Measurements from ENCODE around the gene CTDP1. TPM values are rescaled to one million over a fixed set of nuclear protein-coding genes. Genes with fewer than 3 reads are reported as not detected.

The CTDP1 gene
- polyA plus RNA-seq, 2 donors, result 10.8 to 13.0 TPM

- WGBS, 2 donors, result 71 to 72% methylated on average over 32 to 35 of the region's 35 CpGs
- H3K27me3 ChIP-seq (ENCODE audit: control insufficient read depth in 1 of 2, insufficient read depth in 2 of 2, low read length in 2 of 2), result no peaks in the 10 kb centered on the region
These were observed 92.0 kb downstream of the CTDP1 start for GRCh38 chr18:79771446-79772107.

DNA sequence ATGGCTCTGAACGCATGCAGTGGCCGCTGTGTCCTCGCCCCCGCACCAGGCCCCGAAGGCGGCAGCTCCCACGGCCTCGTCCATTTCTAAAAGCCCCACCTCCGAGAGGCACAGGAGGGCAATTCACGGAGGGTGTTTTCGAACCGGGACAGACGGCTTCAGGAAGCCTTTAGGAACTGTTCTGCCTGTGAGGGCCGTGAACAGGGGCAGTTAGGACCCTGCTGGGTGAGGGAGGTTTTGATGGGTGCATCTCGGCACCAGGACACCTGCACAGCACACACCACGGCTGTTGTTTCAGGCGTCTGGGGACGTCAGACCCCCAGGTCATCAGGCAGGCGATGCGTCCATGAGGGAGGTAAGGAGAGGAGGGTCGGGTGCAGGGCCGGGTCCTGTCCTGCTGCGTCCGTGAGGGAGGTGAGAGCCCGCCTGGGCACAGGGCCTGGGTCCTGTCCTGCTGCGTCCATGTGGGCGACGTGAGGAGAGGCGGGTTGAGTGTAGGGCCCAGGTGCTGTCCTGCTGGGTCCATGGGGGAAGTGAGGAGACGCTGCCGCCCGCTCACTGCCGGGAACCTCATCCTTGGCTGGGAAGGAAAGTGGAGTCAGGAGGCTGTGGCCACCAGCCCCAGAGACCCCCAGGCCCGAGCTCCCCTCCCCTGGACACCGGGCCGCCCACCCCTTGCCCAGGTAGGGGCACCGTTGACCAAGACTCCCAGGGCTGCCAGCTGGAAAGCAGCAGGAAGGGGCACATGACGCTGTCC, 92.7 kb downstream of the CTDP1 start:
- Histone ChIP-seq H3K27me3 (ENCODE audit: control insufficient read depth in 1 of 2, insufficient read depth in 2 of 2, low read length in 2 of 2) (no peaks in the 10 kb centered on the region), H3K27ac (ENCODE audit: low read depth in 2 of 2, low read length in 1 of 2) (no peak overlapping the region), H3K9me3 (ENCODE audit: control insufficient read depth in 2 of 2, insufficient read depth in 1 of 2, low read depth in 1 of 2, low read length in 1 of 2) (peaks cover 0 to 10% of the 10 kb centered on the region in 2 donors), H3K36me3 (ENCODE audit: control insufficient read depth in 2 of 2, insufficient read depth in 2 of 2, low read length in 1 of 2) (no peaks in the 10 kb centered on the region), H3K4me1 (ENCODE audit: control insufficient read depth in 2 of 2, insufficient read depth in 2 of 2, low read length in 1 of 2) (no peaks in the 10 kb centered on the region), H3K4me3 (ENCODE audit: low read depth in 1 of 2, low read length in 2 of 2) (no peak overlapping the region)
- WGBS, 2 donors, result 79 to 80% methylated on average over 38 of the region's 38 CpGs

More at GRCh38 chr18:79771446-79772107, 92.0 kb downstream of the CTDP1 start:
- H3K36me3 ChIP-seq (ENCODE audit: control insufficient read depth in 2 of 2, insufficient read depth in 2 of 2, low read length in 1 of 2), result no peaks in the 10 kb centered on the region
- peaks cover 0 to 7% of the 10 kb centered on the region in 2 donors for H3K9me3 ChIP-seq (ENCODE audit: control insufficient read depth in 2 of 2, insufficient read depth in 1 of 2, low read depth in 1 of 2, low read length in 1 of 2)
- no peaks in the 10 kb centered on the region for H3K4me1 ChIP-seq (ENCODE audit: control insufficient read depth in 2 of 2, insufficient read depth in 2 of 2, low read length in 1 of 2)
- H3K4me3 ChIP-seq (ENCODE audit: low read depth in 1 of 2, low read length in 2 of 2), result no peak overlapping the region
- H3K27ac ChIP-seq (ENCODE audit: low read depth in 2 of 2, low read length in 1 of 2), result no peak overlapping the region

- H3K27me3 ChIP-seq (ENCODE audit: control insufficient read depth in 1 of 2, insufficient read depth in 2 of 2, low read length in 2 of 2), result no peaks in the 10 kb centered on the region
- 90 to 92% methylated on average over 31 of the region's 31 CpGs for WGBS, 2 donors
- no peak overlapping the region for H3K27ac ChIP-seq (ENCODE audit: low read depth in 2 of 2, low read length in 1 of 2)
- H3K9me3 ChIP-seq (ENCODE audit: control insufficient read depth in 2 of 2, insufficient read depth in 1 of 2, low read depth in 1 of 2, low read length in 1 of 2), result peaks cover 0 to 10% of the 10 kb centered on the region in 2 donors
- no peaks in the 10 kb centered on the region for H3K4me1 ChIP-seq (ENCODE audit: control insufficient read depth in 2 of 2, insufficient read depth in 2 of 2, low read length in 1 of 2)
- no peak overlapping the region for H3K4me3 ChIP-seq (ENCODE audit: low read depth in 1 of 2, low read length in 2 of 2)
- H3K36me3 ChIP-seq (ENCODE audit: control insufficient read depth in 2 of 2, insufficient read depth in 2 of 2, low read length in 1 of 2), result no peaks in the 10 kb centered on the region
These were observed 93.5 kb downstream of the CTDP1 start for GRCh38 chr18:79772865-79773696.

- H3K27me3 ChIP-seq (ENCODE audit: control insufficient read depth in 1 of 2, insufficient read depth in 2 of 2, low read length in 2 of 2), result no peaks in the 10 kb centered on the region
- 77 to 79% methylated on average over 18 of the region's 18 CpGs for WGBS, 2 donors
These were observed 94.5 kb downstream of the CTDP1 start for GRCh38 chr18:79774111-79774510.

DNA sequence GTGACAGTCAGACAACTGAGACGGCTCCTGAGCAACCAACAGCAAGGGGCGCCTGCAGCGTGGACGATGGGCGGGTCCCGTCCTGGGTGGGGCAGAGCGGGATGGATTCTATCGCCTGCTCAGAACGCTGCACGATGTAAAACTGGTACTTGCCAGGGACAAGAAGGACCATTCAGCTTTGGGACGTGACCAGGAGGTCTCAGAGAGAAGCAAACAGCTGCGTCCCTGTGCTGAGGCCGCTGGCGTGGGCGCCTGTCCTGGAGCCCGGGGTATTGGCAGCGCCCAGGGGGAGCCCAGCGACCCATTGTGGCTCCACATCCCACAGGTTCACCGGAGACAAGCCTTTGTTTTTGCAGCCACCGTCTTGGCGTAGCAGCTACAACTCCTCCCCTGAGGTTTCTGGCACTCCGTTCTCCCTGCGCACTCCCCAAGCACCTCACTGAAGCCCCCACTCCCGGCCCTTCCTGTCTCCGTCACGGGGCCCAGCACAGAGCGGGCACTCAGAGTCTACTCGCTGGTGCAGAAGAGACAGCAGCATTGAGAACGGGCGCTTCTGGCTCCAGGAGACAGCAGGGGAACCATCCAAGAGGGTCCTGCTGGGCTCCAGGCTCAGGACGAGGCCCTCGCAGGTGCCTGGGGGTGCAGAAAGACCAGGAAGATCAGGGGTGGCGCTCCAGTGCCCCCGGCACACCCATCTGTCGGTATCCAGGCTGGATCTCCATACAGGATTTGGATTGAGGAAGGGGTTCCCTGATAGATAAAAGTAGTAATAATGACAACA, 96.0 kb downstream of the CTDP1 start:
- Histone ChIP-seq H3K4me1 (ENCODE audit: control insufficient read depth in 2 of 2, insufficient read depth in 2 of 2, low read length in 1 of 2) (no peaks in the 10 kb centered on the region), H3K9me3 (ENCODE audit: control insufficient read depth in 2 of 2, insufficient read depth in 1 of 2, low read depth in 1 of 2, low read length in 1 of 2) (peaks cover 0 to 5% of the 10 kb centered on the region in 2 donors), H3K36me3 (ENCODE audit: control insufficient read depth in 2 of 2, insufficient read depth in 2 of 2, low read length in 1 of 2) (no peaks in the 10 kb centered on the region), H3K4me3 (ENCODE audit: low read depth in 1 of 2, low read length in 2 of 2) (no peak overlapping the region), H3K27me3 (ENCODE audit: control insufficient read depth in 1 of 2, insufficient read depth in 2 of 2, low read length in 2 of 2) (no peaks in the 10 kb centered on the region), H3K27ac (ENCODE audit: low read depth in 2 of 2, low read length in 1 of 2) (no peak overlapping the region)
- WGBS, 2 donors, result 84% methylated on average over 35 of the region's 35 CpGs

More at GRCh38 chr18:79774111-79774510, 94.5 kb downstream of the CTDP1 start:
- Histone ChIP-seq H3K27ac (ENCODE audit: low read depth in 2 of 2, low read length in 1 of 2) (no peak overlapping the region), H3K9me3 (ENCODE audit: control insufficient read depth in 2 of 2, insufficient read depth in 1 of 2, low read depth in 1 of 2, low read length in 1 of 2) (peaks cover 0 to 10% of the 10 kb centered on the region in 2 donors), H3K36me3 (ENCODE audit: control insufficient read depth in 2 of 2, insufficient read depth in 2 of 2, low read length in 1 of 2) (no peaks in the 10 kb centered on the region), H3K4me3 (ENCODE audit: low read depth in 1 of 2, low read length in 2 of 2) (no peak overlapping the region), H3K4me1 (ENCODE audit: control insufficient read depth in 2 of 2, insufficient read depth in 2 of 2, low read length in 1 of 2) (no peaks in the 10 kb centered on the region)

DNA sequence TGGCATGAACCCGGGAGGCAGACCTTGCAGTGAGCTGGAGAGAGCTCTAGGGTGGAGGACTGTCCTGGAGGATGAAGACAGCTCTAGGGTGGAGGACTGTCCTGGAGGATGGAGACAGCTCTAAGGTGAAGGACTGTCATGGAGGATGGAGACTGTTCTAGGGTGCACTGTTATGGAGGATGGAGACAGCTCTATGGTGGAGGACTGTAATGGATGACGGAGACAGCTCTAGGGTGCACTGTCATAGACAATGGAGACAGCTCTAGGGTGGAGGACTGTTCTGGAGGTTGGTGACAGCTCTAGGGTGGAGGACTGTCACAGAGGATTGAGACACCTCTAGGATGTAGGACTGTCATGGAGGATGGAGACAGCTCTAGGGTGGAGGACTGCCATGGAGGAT, 97.1 kb downstream of the CTDP1 start:
- Histone ChIP-seq H3K27ac (ENCODE audit: low read depth in 2 of 2, low read length in 1 of 2) (no peak overlapping the region), H3K4me1 (ENCODE audit: control insufficient read depth in 2 of 2, insufficient read depth in 2 of 2, low read length in 1 of 2) (no peaks in the 10 kb centered on the region), H3K36me3 (ENCODE audit: control insufficient read depth in 2 of 2, insufficient read depth in 2 of 2, low read length in 1 of 2) (no peaks in the 10 kb centered on the region), H3K4me3 (ENCODE audit: low read depth in 1 of 2, low read length in 2 of 2) (no peak overlapping the region), H3K9me3 (ENCODE audit: control insufficient read depth in 2 of 2, insufficient read depth in 1 of 2, low read depth in 1 of 2, low read length in 1 of 2) (peaks cover 0 to 5% of the 10 kb centered on the region in 2 donors), H3K27me3 (ENCODE audit: control insufficient read depth in 1 of 2, insufficient read depth in 2 of 2, low read length in 2 of 2) (no peaks in the 10 kb centered on the region)
- WGBS, 2 donors, result 85 to 86% methylated on average over 2 of the region's 2 CpGs

- Histone ChIP-seq H3K4me1 (ENCODE audit: control insufficient read depth in 2 of 2, insufficient read depth in 2 of 2, low read length in 1 of 2) (no peaks in the 10 kb centered on the region), H3K4me3 (ENCODE audit: low read depth in 1 of 2, low read length in 2 of 2) (no peak overlapping the region), H3K36me3 (ENCODE audit: control insufficient read depth in 2 of 2, insufficient read depth in 2 of 2, low read length in 1 of 2) (no peaks in the 10 kb centered on the region), H3K27me3 (ENCODE audit: control insufficient read depth in 1 of 2, insufficient read depth in 2 of 2, low read length in 2 of 2) (no peaks in the 10 kb centered on the region), H3K9me3 (ENCODE audit: control insufficient read depth in 2 of 2, insufficient read depth in 1 of 2, low read depth in 1 of 2, low read length in 1 of 2) (peaks cover 0 to 5% of the 10 kb centered on the region in 2 donors), H3K27ac (ENCODE audit: low read depth in 2 of 2, low read length in 1 of 2) (no peak overlapping the region)
- 59 to 67% methylated on average over 26 of the region's 26 CpGs for WGBS, 2 donors
These were observed 98.7 kb downstream of the CTDP1 start for GRCh38 chr18:79778291-79778791.

DNA sequence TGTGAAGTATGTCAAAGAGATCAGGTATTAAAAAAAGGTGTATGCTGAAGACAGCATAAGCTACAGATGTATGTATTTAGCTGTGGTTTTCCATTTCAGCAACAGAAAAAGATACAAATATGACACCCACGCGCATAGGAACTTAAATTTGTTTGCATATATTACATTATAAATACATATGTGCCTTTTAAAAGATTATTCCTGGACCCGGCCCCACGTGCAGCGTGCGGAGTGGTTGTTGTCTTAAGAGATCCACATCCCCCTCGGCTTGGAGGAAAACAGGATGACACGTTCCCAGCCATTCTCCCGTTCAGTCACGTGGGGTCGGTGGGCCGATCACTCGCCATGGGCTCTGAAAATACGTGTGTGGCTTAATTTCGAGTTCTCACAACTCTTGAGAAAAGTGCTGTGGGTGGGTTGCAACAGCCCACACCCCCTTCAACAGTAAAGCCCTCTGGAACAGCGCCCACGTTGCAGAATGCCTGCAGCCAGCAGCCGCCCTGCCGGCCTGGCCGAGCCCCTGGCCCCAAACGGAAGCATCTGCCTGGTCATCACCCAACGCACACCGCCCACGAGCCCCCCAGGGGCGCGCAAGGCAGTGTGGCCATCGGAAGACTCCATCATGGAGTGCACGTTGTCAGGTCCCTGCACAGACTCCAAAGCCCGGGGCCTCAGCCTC, 99.6 kb downstream of the CTDP1 start:
- Histone ChIP-seq H3K4me3 (ENCODE audit: low read depth in 1 of 2, low read length in 2 of 2) (no peak overlapping the region), H3K4me1 (ENCODE audit: control insufficient read depth in 2 of 2, insufficient read depth in 2 of 2, low read length in 1 of 2) (no peaks in the 10 kb centered on the region), H3K27me3 (ENCODE audit: control insufficient read depth in 1 of 2, insufficient read depth in 2 of 2, low read length in 2 of 2) (no peaks in the 10 kb centered on the region), H3K36me3 (ENCODE audit: control insufficient read depth in 2 of 2, insufficient read depth in 2 of 2, low read length in 1 of 2) (no peaks in the 10 kb centered on the region), H3K9me3 (ENCODE audit: control insufficient read depth in 2 of 2, insufficient read depth in 1 of 2, low read depth in 1 of 2, low read length in 1 of 2) (peaks cover 0 to 5% of the 10 kb centered on the region in 2 donors), H3K27ac (ENCODE audit: low read depth in 2 of 2, low read length in 1 of 2) (no peak overlapping the region)
- WGBS, 2 donors, result 77 to 79% methylated on average over 29 of the region's 29 CpGs

All from esophagus (tissue), 2 donors.